A673 (cell line): ENCODE data around the gene SDK1. TPM values are rescaled to one million over a fixed set of nuclear protein-coding genes. Genes with fewer than 3 reads are reported as not detected.

Experiments used
- BruUV-seq: library from RNA; stranded (reverse); fragments of 400-500 nt; replicated peaks from 2 replicates; lab custom pipeline; 2021; lab: Mats Ljungman, UMichigan
- CTCF ChIA-PET: fragments of 300-600 bp; sonication (Branson Sonifier 250); formaldehyde crosslinking; loops from one replicate; lab custom pipeline; 2022; ENCODE audit warnings: antibody characterized with exemption; lab: Charles Lee
- POLR2A ChIA-PET: fragments of 300-600 bp; sonication (Branson Sonifier 250); formaldehyde crosslinking; loops from one replicate; lab custom pipeline; 2022; ENCODE audit warnings: antibody characterized with exemption; ENCODE audit not compliant: low non-redundant PET; lab: Charles Lee
- DNase-seq: peaks from one replicate; pipeline ENCODE4 v3.0.0-alpha.2; 2015; ENCODE audit warnings: low spot score
- H3K27ac ChIP-seq: fragments of 200-600 bp; sonication (generic); 2 replicates; pipeline ENCODE4 v1.5.1; 2016; ENCODE audit warnings: mixed run types, low read depth, mild to moderate bottlenecking, mixed read lengths, antibody characterized with exemption, low read length; ENCODE audit not compliant: poor library complexity, severe bottlenecking
- H3K27me3 ChIP-seq: fragments of 200-600 bp; sonication (generic); replicated peaks from 2 replicates; pipeline ENCODE4 v1.6.1; 2017; ENCODE audit warnings: mixed run types, low read depth, mild to moderate bottlenecking, mixed read lengths, antibody characterized with exemption, low read length; ENCODE audit not compliant: insufficient read depth, poor library complexity
- H3K36me3 ChIP-seq: fragments of 200-600 bp; sonication (generic); 2 replicates; pipeline ENCODE4 v1.6.1; 2016; ENCODE audit warnings: mixed run types, mild to moderate bottlenecking, mixed read lengths, antibody characterized with exemption, low read length; ENCODE audit not compliant: insufficient read depth, poor library complexity, severe bottlenecking
- H3K4me1 ChIP-seq: fragments of 200-600 bp; sonication (generic); 2 replicates; pipeline ENCODE4 v1.6.1; 2017; ENCODE audit warnings: mixed run types, mild to moderate bottlenecking, mixed read lengths, antibody characterized with exemption, low read length; ENCODE audit not compliant: insufficient read depth, poor library complexity, severe bottlenecking
- H3K4me3 ChIP-seq: fragments of 200-600 bp; sonication (generic); 2 replicates; pipeline ENCODE4 v1.5.1; 2016; ENCODE audit warnings: low read depth, mixed run types, mild to moderate bottlenecking, mixed read lengths, low read length; ENCODE audit not compliant: poor library complexity, severe bottlenecking
- H3K9me3 ChIP-seq: fragments of 200-600 bp; sonication (generic); 2 replicates; pipeline ENCODE4 v1.6.1; 2016; ENCODE audit warnings: mixed run types, low read depth, mild to moderate bottlenecking, mixed read lengths, antibody characterized with exemption, low read length; ENCODE audit not compliant: poor library complexity, severe bottlenecking
- EZH2 ChIP-seq: fragments of 200-600 bp; sonication (generic); IDR thresholded peaks from 2 replicates; pipeline ENCODE4 v1.6.1; 2017; ENCODE audit warnings: borderline replicate concordance, low read depth, mild to moderate bottlenecking, mixed read lengths, antibody characterized with exemption, low read length; ENCODE audit not compliant: poor library complexity, severe bottlenecking
- intact Hi-C: fragments of 100-400 bp; cut with micrococcal nuclease; formaldehyde crosslinking; loops from one replicate; pipeline ENCODE4 v1.10.0; 2022; ENCODE audit not compliant: unreplicated experiment
- total RNA-seq: library from RNA; stranded (reverse); gene quantifications from 2 replicates; pipeline ENCODE4 v1.2.3, GENCODE V29; 2021
- TF ChIP-seq, protein P1 (sequence below): fragments of 300-800, 200-600 bp; sonication (generic); conservative IDR thresholded peaks from 2 replicates; pipeline ENCODE4 v1.5.1; 2017; ENCODE audit warnings: low read depth, mild to moderate bottlenecking, antibody characterized with exemption, low read length, moderate library complexity, mixed read lengths

Gene SDK1
- total RNA-seq, 1 experiment from 2014 or later: 14.7 TPM

DNA sequence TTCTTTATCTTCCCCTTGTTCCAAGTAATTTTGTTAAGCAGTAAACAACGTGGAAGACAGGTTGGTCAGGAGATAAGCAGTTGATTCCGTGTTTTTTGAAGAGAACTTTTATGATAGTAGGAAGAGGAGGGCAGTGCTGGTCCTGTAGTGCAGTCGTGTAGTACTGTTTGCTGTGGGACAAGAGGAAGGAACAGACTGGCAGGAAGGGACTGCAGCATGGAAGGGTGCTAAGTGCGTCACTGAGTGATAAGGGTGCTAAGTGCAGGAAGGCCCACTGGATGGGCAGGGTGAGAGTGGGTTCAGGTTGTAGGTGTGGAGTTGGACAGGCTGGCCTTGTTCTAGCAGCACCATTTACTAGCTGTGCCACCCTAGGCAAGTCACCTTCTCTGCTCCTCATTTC lies 125.0 kb downstream of the SDK1 start:
- TF ChIP-seq, protein P1, sequence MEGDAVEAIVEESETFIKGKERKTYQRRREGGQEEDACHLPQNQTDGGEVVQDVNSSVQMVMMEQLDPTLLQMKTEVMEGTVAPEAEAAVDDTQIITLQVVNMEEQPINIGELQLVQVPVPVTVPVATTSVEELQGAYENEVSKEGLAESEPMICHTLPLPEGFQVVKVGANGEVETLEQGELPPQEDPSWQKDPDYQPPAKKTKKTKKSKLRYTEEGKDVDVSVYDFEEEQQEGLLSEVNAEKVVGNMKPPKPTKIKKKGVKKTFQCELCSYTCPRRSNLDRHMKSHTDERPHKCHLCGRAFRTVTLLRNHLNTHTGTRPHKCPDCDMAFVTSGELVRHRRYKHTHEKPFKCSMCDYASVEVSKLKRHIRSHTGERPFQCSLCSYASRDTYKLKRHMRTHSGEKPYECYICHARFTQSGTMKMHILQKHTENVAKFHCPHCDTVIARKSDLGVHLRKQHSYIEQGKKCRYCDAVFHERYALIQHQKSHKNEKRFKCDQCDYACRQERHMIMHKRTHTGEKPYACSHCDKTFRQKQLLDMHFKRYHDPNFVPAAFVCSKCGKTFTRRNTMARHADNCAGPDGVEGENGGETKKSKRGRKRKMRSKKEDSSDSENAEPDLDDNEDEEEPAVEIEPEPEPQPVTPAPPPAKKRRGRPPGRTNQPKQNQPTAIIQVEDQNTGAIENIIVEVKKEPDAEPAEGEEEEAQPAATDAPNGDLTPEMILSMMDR: no peak
- TF ChIP-seq EZH2: no peak
- POLR2A ChIA-PET: no interaction called here
- H3K27me3 ChIP-seq: no peaks in the 10 kb centered on the region
- no peaks in the 10 kb centered on the region for H3K4me1 ChIP-seq
- no peak overlapping the region for H3K27ac ChIP-seq
- no peak for DNase-seq
- CTCF ChIA-PET: no interaction called here
- intact Hi-C loops: no loop called here
- no peaks in the 10 kb centered on the region for H3K36me3 ChIP-seq
- H3K4me3 ChIP-seq: no peak overlapping the region
- BruUV-seq: no TSS peak
- H3K9me3 ChIP-seq: peaks cover 8% of the 10 kb centered on the region

- H3K36me3 ChIP-seq: no peaks in the 10 kb centered on the region
- intact Hi-C loops: no loop called here
- TF ChIP-seq, protein P1: no peak
- no peak for TF ChIP-seq EZH2
- no peaks in the 10 kb centered on the region for H3K4me1 ChIP-seq
- no peaks in the 10 kb centered on the region for H3K9me3 ChIP-seq
- no peak overlapping the region for H3K4me3 ChIP-seq
- no TSS peak for BruUV-seq
- ChIA-PET POLR2A (no interaction called here), CTCF (no interaction called here)
- peaks cover 5% of the 10 kb centered on the region for H3K27me3 ChIP-seq
- DNase-seq: no peak
- no peak overlapping the region for H3K27ac ChIP-seq
These were observed 126.9 kb downstream of the SDK1 start for GRCh38 chr7:3427957-3428356.

DNA sequence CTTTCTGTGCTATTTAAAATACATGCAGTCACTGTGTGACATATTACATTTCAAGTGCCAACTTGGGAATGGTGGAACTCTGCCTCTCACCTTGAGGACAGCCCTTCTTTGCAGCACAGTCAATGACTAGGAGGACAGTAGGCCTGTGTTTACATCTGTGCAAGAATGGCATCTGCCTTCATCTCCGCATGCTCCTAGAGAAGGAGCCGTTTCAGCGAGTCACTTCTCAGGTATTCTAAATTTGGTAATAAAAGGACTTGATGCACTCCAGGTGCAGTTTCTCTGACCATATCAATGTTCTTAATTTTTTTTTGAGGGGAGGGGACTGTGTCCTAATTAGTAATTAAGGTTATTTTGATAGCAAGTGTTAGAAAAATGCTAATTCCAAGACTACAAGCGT lies 128.9 kb downstream of the SDK1 start:
- Histone ChIP-seq H3K4me1 (no peaks in the 10 kb centered on the region), H3K27ac (no peak overlapping the region), H3K27me3 (peaks cover 5% of the 10 kb centered on the region), H3K36me3 (no peaks in the 10 kb centered on the region), H3K9me3 (no peaks in the 10 kb centered on the region), H3K4me3 (no peak overlapping the region)
- DNase-seq: no peak
- TF ChIP-seq, protein P1: no peak
- no peak for TF ChIP-seq EZH2
- ChIA-PET CTCF (no interaction called here), POLR2A (no interaction called here)
- intact Hi-C loops: no loop called here
- no TSS peak for BruUV-seq
